MM.1S (cell line): Measurements from ENCODE around the gene CCDC188.

Source experiments
- DNase-seq: peaks from one replicate; pipeline ENCODE4 v3.0.0-alpha.2; 2015
- H2AFZ ChIP-seq: fragments of 300-600 bp; sonication (generic); 2 replicates; pipeline ENCODE4 v1.6.0; 2016; ENCODE audit warnings: antibody characterized with exemption, low read length
- H3F3A ChIP-seq: fragments of 300-600 bp; sonication (generic); 2 replicates; pipeline ENCODE4 v1.6.1; 2016; ENCODE audit warnings: mild to moderate bottlenecking, antibody characterized with exemption, low read length, moderate library complexity, mixed read lengths; ENCODE audit not compliant: insufficient read depth
- H3K27ac ChIP-seq: fragments of 300-600 bp; sonication (generic); 2 replicates; pipeline ENCODE4 v1.5.1; 2016; ENCODE audit warnings: mild to moderate bottlenecking, low read length
- H3K27me3 ChIP-seq: fragments of 300-600 bp; sonication (generic); replicated peaks from 2 replicates; pipeline ENCODE4 v1.6.0; 2016; ENCODE audit warnings: low read length; ENCODE audit not compliant: insufficient read depth
- H3K36me3 ChIP-seq: fragments of 300-600 bp; sonication (generic); replicated peaks from 2 replicates; pipeline ENCODE4 v1.6.1; 2016; ENCODE audit warnings: mild to moderate bottlenecking, low read length, mixed read lengths; ENCODE audit not compliant: insufficient read depth
- H3K4me1 ChIP-seq: fragments of 300-600 bp; sonication (generic); 2 replicates; pipeline ENCODE4 v1.6.1; 2016; ENCODE audit warnings: low read length, mixed read lengths
- H3K4me2 ChIP-seq: fragments of 300-600 bp; sonication (generic); 2 replicates; pipeline ENCODE4 v1.6.0; 2016; ENCODE audit warnings: low read depth, low read length
- H3K4me3 ChIP-seq: fragments of 300-600 bp; sonication (generic); 2 replicates; pipeline ENCODE4 v1.5.1; 2016; ENCODE audit warnings: low read length, mixed read lengths
- H3K79me2 ChIP-seq: fragments of 300-600 bp; sonication (generic); 2 replicates; pipeline ENCODE4 v1.6.1; 2016; ENCODE audit warnings: mixed run types, low read length, mixed read lengths
- H3K9ac ChIP-seq: fragments of 300-600 bp; sonication (generic); 2 replicates; pipeline ENCODE4 v1.6.1; 2016; ENCODE audit warnings: low read length, mixed read lengths
- H3K9me2 ChIP-seq: fragments of 300-600 bp; sonication (generic); replicated peaks from 2 replicates; pipeline ENCODE4 v1.6.1; 2016; ENCODE audit warnings: mild to moderate bottlenecking, low read length, mixed read lengths; ENCODE audit not compliant: insufficient read depth
- H3K9me3 ChIP-seq: fragments of 300-600 bp; sonication (generic); replicated peaks from 2 replicates; pipeline ENCODE4 v1.6.1; 2016; ENCODE audit warnings: mild to moderate bottlenecking, low read length, mixed read lengths; ENCODE audit not compliant: insufficient read depth
- H4K20me1 ChIP-seq: fragments of 300-600 bp; sonication (generic); 2 replicates; pipeline ENCODE4 v1.6.1; 2016; ENCODE audit warnings: mild to moderate bottlenecking, low read length, moderate library complexity, mixed read lengths; ENCODE audit not compliant: insufficient read depth
- CTCF ChIP-seq: fragments of 300-600 bp; sonication (generic); IDR thresholded peaks from 2 replicates; pipeline ENCODE4 v1.5.1; 2016; ENCODE audit warnings: antibody characterized with exemption, low read length, mixed read lengths
- EZH2 ChIP-seq: fragments of 300-600 bp; sonication (generic); optimal IDR thresholded peaks from 2 replicates; pipeline ENCODE3; 2017; ENCODE audit warnings: low read depth, mild to moderate bottlenecking, antibody characterized with exemption, low read length, mixed read lengths
- EZH2phosphoT487 ChIP-seq: fragments of 300-600 bp; sonication (generic); IDR thresholded peaks from 2 replicates; pipeline ENCODE4 v1.6.1; 2018; ENCODE audit warnings: antibody characterized with exemption, low read length

CCDC188 gene

GRCh38 chr22:20175597-20175900 is 24.7 kb upstream of the CCDC188 start:
- H2AFZ ChIP-seq = no peak overlapping the region
- peaks cover 96% of the 10 kb centered on the region for H3K27me3 ChIP-seq
- no peaks in the 10 kb centered on the region for H3F3A ChIP-seq
- no peaks in the 10 kb centered on the region for H3K9me2 ChIP-seq
- H3K27ac ChIP-seq = no peak overlapping the region
- H3K4me3 ChIP-seq = no peak overlapping the region
- TF ChIP-seq CTCF (no peak), EZH2 (no peak), EZH2phosphoT487 (no peak)
- no peaks in the 10 kb centered on the region for H3K4me1 ChIP-seq
- H3K79me2 ChIP-seq = no peaks in the 10 kb centered on the region
- H4K20me1 ChIP-seq = no peaks in the 10 kb centered on the region
- H3K36me3 ChIP-seq = no peaks in the 10 kb centered on the region
- H3K9ac ChIP-seq = no peak overlapping the region
- no peak overlapping the region for H3K4me2 ChIP-seq
- no peak for DNase-seq
- H3K9me3 ChIP-seq = no peaks in the 10 kb centered on the region

- Histone ChIP-seq H3K36me3 (no peaks in the 10 kb centered on the region), H3K4me2 (no peak overlapping the region), H4K20me1 (no peaks in the 10 kb centered on the region), H3K27me3 (peaks cover 96% of the 10 kb centered on the region), H2AFZ (no peak overlapping the region), H3K4me3 (no peak overlapping the region), H3F3A (no peaks in the 10 kb centered on the region), H3K9ac (no peak overlapping the region), H3K79me2 (no peaks in the 10 kb centered on the region), H3K9me3 (no peaks in the 10 kb centered on the region), H3K9me2 (no peaks in the 10 kb centered on the region), H3K4me1 (no peaks in the 10 kb centered on the region), H3K27ac (no peak overlapping the region)
- no peak for TF ChIP-seq CTCF
- TF ChIP-seq EZH2 = no peak
- no peak for TF ChIP-seq EZH2phosphoT487
- no peak for DNase-seq
Measured at GRCh38 chr22:20174785-20175596, 24.1 kb upstream of the CCDC188 start.

GRCh38 chr22:20173772-20174171 is 22.9 kb upstream of the CCDC188 start:
- DNase-seq = no peak
- H4K20me1 ChIP-seq = no peaks in the 10 kb centered on the region
- no peaks in the 10 kb centered on the region for H3K36me3 ChIP-seq
- no peak overlapping the region for H3K4me2 ChIP-seq
- H3K4me3 ChIP-seq = no peak overlapping the region
- no peaks in the 10 kb centered on the region for H3K79me2 ChIP-seq
- H2AFZ ChIP-seq = no peak overlapping the region
- no peaks in the 10 kb centered on the region for H3F3A ChIP-seq
- no peak overlapping the region for H3K27ac ChIP-seq
- H3K27me3 ChIP-seq = peaks cover 96% of the 10 kb centered on the region
- H3K4me1 ChIP-seq = no peaks in the 10 kb centered on the region
- TF ChIP-seq CTCF (no peak), EZH2phosphoT487 (no peak), EZH2 (no peak)
- H3K9ac ChIP-seq = no peak overlapping the region
- no peaks in the 10 kb centered on the region for H3K9me2 ChIP-seq
- no peaks in the 10 kb centered on the region for H3K9me3 ChIP-seq
